8988T (cell line): Measurements from ENCODE around the gene SFRP5.

Experiments
- DNase-seq: peaks from one replicate; pipeline ENCODE4 v3.0.0; 2011

The SFRP5 gene

GRCh38 chr10:97734021-97734420, 37.8 kb downstream of the SFRP5 start:
- DNase-seq: no peak

- DNase-seq: no peak
Measured at GRCh38 chr10:97733256-97733655, 38.5 kb downstream of the SFRP5 start.

GRCh38 chr10:97732052-97732359, 39.8 kb downstream of the SFRP5 start:
- no peak for DNase-seq

- no peak for DNase-seq
Measured at GRCh38 chr10:97731346-97732051, 40.3 kb downstream of the SFRP5 start.

GRCh38 chr10:97729014-97729413, 42.8 kb downstream of the SFRP5 start:
- DNase-seq: no peak

- no peak for DNase-seq
Measured at GRCh38 chr10:97726636-97727178, 45.1 kb downstream of the SFRP5 start.

- no peak for DNase-seq
Measured at GRCh38 chr10:97724341-97724941, 47.4 kb downstream of the SFRP5 start.

GRCh38 chr10:97723001-97723400, 48.8 kb downstream of the SFRP5 start:
- DNase-seq: no peak

GRCh38 chr10:97721871-97722780, 49.7 kb downstream of the SFRP5 start:
- no peak for DNase-seq

- DNase-seq: no peak
Measured at GRCh38 chr10:97719602-97720001, 52.2 kb downstream of the SFRP5 start.

GRCh38 chr10:97718659-97719142, 53.1 kb downstream of the SFRP5 start:
- DNase-seq: no peak

- DNase-seq: no peak
Measured at GRCh38 chr10:97718178-97718577, 53.6 kb downstream of the SFRP5 start.

GRCh38 chr10:97717627-97718026, 54.2 kb downstream of the SFRP5 start:
- no peak for DNase-seq
